ENCODE measurements around the gene PMIS2.

Gene PMIS2

GRCh38 chr19:35545001-35545854 is 40.7 kb upstream of the PMIS2 start, which contains the start of gene TMEM147:
TSS of gene TMEM147 (plus strand) at chr19:35545626. CDS start at chr19:35545740, 114 bp downstream.
- peak within 1 kb of the TSS; percentile 87 for H3K4me3 ChIP-seq (ENCODE audit: low read depth, low read length)
- no peak for TF ChIP-seq CTCF (IDR thresholded peaks at IDR 0.05; ENCODE audit: low read depth, low read length)

GRCh38 chr19:35545855-35546381 is 40.1 kb upstream of the PMIS2 start:
- peak overlapping the region; percentile 87 for H3K4me3 ChIP-seq (ENCODE audit: low read depth, low read length)
- TF ChIP-seq CTCF (IDR thresholded peaks at IDR 0.05; ENCODE audit: low read depth, low read length) = no peak

GRCh38 chr19:35546532-35546931 is 39.4 kb upstream of the PMIS2 start:
- H3K4me3 ChIP-seq (ENCODE audit: low read depth, low read length) = peak overlapping the region; percentile 87
- TF ChIP-seq CTCF (IDR thresholded peaks at IDR 0.05; ENCODE audit: low read depth, low read length) = no peak

GRCh38 chr19:35549174-35549788 is 36.7 kb upstream of the PMIS2 start:
- H3K4me3 ChIP-seq (ENCODE audit: low read depth, low read length) = no peak overlapping the region
- peak; percentile 63 for TF ChIP-seq CTCF (IDR thresholded peaks at IDR 0.05; ENCODE audit: low read depth, low read length)

GRCh38 chr19:35549879-35550523 is 36.0 kb upstream of the PMIS2 start:
- TF ChIP-seq CTCF (IDR thresholded peaks at IDR 0.05; ENCODE audit: low read depth, low read length) = no peak
- no peak overlapping the region for H3K4me3 ChIP-seq (ENCODE audit: low read depth, low read length)

- no peak for TF ChIP-seq CTCF (IDR thresholded peaks at IDR 0.05; ENCODE audit: low read depth, low read length)
- H3K4me3 ChIP-seq (ENCODE audit: low read depth, low read length) = no peak overlapping the region
Measured at GRCh38 chr19:35551091-35551810, 34.7 kb upstream of the PMIS2 start.

Data from WI38 (cell line).